GM19328 (cell line): ENCODE measurements around the gene EIF4G3.
A peak's percentile ranks its signal among the peaks of the same experiment; 100 is the strongest.

Experiments
- ATAC-seq: cut with Tn5 transposase; IDR thresholded peaks from one replicate; pipeline ENCODE4 v1.9.1; 2021; ENCODE audit warnings: mild to moderate bottlenecking, moderate library complexity; ENCODE audit not compliant: unreplicated experiment

EIF4G3 gene

DNA sequence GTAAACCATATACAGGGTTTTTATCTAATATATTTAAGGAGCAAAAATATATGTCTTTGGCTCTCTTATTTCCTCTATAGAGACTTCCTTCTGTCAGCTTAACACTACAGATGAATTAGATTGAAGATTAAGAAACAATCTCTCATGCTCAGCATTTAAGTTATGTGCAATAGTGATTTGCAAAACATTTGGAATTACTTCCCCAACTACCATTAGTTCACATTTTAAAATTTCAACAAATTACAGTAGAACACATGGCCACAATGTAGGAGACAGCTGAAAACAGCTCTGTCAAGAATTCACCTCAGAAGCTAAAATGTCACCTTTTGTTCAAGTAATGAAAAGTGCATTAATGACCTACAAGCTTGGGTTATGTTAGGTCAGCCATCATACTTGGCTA lies 177.9 kb downstream of the EIF4G3 start:
- ATAC-seq, result no peak

- ATAC-seq, result no peak
Observed at GRCh38 chr1:20997602-20998224, 179.0 kb downstream of the EIF4G3 start.

DNA sequence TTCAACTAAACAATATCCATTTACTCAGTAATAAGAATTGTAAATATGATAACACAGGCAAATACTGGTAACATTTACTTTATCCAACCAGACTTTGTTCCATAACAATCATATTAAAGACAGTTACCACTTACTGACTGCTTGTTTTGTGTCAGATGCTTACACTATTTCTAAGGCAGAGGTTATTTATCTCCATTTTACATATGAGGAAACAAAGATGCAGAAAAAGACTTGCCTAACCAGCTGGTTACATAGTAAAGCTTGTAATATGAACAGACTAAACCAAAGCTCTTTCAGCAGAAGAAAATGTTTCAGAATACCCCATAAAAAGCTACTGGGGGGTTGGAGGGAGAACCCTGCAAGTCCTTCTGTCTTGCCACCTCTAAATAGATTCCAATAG lies 180.1 kb downstream of the EIF4G3 start:
- ATAC-seq, result no peak

- ATAC-seq, result no peak
Observed at GRCh38 chr1:20993716-20994575, 182.8 kb downstream of the EIF4G3 start.

DNA sequence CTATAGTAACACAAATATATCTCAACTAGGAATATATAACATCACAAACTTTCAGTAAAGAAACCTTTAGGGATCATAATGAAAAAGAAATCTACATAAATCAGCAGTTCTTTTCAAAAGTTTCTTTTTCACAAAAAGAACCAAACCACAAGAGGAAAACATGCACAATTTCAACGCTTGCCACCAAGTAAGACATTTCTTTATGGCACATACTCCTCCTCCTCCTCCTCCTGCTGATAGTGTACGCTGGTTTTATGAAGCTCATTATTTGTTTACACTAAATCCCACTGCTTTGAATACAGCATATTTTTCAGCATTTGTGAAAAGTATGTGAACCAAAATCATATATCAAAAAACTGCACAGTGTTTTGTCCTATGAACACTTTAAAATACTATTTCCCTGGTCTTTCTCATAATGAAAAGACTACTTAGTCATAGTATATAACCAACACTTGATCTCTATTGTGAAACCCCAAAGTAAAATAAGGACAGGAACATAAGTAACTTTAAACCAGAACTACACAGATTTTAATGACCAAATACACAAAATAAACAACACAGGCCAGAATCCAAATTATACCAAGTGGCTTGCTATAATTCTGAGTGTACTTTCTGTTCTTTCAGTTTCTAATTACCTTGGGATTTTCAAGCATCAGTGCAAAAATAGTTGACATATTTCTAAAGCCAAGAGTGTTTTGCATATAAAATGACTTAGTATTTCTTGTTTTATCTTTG lies 184.2 kb downstream of the EIF4G3 start:
- ATAC-seq, result no peak

- no peak for ATAC-seq
Observed at GRCh38 chr1:20988943-20989342, 187.8 kb downstream of the EIF4G3 start.

GRCh38 chr1:20987831-20988825 lies 188.6 kb downstream of the EIF4G3 start:
- ATAC-seq, result no peak

DNA sequence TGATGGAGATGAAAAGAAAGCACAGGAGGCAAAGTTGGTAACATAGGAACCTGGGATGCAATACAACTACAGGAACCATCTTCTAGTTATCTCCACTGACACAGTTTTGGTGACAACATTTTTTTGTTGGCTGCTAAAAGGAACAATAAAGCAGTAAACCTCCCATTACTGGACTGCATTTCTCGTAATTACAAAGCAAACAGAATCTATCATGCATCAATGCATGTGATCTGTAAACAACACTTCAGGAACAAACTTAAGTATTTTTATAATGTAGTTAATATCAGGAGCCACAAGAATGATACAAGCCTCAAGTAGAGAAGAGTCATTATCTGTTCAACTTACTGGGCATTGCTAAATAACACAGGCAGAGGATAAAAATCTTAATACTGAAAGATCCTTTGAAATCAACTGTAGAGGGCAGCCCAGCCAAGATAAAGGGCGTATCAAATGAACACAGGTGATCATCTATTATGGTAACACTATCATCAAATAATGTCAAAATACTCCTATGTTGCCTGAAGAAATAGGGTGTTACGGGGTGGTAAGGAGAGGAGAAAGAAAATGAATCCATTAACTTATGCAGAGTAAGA lies 193.3 kb downstream of the EIF4G3 start:
- ATAC-seq, result no peak

DNA sequence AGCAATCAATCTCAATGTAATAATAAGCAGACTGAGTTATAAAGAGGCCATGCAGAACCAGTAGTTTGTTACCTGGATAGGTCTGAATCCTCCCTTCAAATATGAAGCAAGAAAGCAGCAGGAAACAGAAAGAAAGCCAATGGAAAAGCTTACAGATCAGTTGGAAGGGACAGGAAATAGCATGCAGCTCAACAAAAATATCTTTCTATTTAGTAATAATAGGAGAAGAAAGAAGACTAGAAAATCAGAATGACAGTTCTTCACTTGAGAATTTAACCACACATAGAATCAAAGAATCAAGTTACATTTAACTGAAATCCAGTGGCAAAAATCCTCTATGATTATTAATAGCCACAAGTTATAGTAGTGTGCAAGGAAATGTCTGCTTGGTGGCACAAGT lies 194.4 kb downstream of the EIF4G3 start:
- no peak for ATAC-seq

DNA sequence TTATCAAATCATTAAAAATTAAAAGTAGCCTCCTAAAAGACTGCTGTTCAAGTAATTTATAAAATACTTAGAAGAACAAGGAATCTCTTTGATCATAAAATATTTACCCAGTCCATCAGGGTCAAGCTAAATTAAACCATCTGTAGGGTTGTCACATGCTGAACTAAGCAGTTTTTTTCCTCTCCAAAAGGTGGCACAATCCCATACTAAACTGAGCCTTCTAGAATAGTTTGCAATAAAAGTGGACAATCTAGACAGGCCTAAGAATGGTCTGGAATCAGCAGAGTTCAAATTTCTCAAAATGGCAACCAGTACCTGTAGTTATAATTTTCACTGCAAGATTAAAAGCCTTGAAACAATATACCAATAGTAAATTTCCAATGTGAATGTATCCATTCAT lies 194.8 kb downstream of the EIF4G3 start:
- ATAC-seq, result no peak

DNA sequence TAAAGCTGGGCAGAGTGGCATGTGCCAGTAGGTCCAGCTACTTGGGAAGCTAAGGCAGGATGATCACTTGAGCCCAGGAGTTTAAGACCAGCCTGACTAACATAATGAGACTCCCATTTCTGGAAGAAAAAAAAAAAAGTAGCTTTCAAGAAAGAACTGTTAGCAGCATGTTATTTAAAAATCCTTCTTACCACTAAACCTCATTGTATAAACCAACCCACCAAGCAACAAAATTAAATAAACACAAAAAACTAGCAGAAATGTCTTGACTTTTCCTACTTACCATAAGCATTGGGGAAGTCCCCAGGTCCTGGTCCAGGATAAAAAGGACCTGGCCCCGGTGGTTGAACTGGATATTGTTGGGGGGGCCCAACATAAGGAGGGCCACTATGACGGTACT lies 196.6 kb downstream of the EIF4G3 start:
- ATAC-seq, result no peak

- ATAC-seq, result no peak
Observed at GRCh38 chr1:20978413-20978812, 198.3 kb downstream of the EIF4G3 start.

DNA sequence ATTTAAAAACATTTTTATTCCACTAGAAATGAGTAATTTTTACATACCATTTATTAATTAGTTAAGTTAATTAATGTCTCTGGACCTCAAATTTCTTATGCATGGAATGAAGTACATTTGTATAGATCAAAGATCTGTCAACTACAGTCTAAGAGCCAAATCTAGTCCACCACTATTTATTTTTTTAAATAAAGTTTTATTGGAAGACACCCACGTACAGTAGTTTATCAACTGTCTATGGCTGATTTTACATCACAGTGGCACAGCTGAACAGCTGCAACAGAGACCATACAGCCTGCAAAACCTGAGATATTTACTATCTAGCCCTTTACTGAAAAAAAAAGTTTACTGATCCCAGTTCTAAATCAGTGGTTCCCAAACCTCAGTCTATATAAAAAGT lies 201.0 kb downstream of the EIF4G3 start:
- ATAC-seq, result no peak

DNA sequence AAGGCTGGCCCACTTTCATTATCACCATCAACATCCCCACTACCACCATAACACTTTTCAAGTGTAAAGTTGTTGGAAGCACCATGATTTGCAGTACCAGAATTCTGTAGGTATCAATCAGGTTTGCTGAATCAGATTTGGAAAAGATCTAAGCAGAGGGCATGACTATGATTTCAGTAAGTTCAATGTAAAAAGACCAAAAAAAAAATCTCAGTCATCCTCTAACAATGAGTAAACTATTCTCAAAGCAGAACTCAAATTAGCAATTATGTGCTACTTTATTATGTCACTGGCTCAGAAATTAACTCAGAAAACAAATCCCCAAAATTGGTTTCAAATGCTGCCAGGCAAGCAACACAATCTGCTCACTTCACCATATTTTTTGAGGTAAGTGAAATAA lies 201.7 kb downstream of the EIF4G3 start:
- ATAC-seq, result no peak

GRCh38 chr1:20974069-20974468 lies 202.6 kb downstream of the EIF4G3 start:
- ATAC-seq, result no peak

DNA sequence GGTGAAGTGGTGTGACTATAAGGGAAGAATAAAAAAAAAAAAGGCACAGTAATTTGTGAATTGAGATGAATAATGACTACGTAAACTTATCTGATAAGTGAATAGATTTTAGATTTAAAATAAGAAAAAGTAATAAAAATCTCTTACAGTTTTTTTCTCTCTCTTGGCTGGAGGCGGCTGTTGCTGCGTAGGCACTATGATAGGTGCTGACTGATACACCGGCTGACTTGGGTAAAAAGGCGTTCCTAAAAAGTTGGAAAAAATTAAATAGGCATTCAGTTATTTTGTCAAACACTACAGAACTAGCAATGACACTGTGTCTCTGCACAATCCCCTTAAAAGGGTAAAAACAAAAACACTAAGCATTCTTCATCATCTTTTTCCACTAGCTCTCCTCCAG lies 203.8 kb downstream of the EIF4G3 start:
- no peak for ATAC-seq

DNA sequence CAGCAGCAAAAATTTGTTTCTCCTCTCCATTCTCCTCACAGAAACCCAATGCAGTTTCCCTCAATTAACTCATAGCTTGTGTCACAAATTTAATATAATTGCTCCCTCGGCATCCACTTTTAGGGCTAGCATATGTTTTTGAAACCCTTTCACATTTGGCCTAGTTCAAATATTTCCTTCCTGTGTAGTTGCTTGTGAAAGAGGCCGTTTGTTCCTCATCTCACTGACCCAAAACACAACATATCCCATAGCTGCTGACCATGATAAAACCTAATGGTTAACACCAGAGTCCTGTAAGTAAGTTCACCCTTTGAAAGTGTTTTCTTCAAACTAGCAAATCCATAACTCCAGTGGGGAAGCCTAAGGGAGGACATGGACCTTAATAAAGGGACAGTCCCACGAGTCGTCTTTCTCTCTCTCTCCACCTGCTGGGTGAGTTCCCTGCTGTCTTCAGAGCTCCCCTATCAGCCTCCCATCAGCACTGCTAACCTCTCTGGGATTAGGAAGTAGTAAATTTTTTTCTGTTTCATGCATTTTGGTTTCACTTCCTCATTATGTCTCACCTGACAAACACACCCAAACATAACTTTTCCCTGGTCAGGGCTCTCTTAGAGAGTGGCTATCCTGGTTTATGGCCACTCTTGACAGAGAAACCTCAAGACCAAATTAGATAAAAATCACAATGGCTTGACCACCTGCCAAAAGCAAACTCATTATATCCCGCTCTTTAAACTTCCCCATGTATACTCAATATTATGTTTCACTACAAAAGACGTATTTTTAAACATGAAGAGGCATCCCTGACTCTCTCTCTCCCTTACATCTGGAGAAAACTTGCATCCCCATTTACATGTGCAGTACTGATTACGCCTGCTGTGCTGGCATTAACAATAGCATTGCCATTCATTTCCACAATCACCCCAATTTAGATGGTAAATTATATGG lies 211.9 kb downstream of the EIF4G3 start:
- ATAC-seq, result peak; percentile 75

DNA sequence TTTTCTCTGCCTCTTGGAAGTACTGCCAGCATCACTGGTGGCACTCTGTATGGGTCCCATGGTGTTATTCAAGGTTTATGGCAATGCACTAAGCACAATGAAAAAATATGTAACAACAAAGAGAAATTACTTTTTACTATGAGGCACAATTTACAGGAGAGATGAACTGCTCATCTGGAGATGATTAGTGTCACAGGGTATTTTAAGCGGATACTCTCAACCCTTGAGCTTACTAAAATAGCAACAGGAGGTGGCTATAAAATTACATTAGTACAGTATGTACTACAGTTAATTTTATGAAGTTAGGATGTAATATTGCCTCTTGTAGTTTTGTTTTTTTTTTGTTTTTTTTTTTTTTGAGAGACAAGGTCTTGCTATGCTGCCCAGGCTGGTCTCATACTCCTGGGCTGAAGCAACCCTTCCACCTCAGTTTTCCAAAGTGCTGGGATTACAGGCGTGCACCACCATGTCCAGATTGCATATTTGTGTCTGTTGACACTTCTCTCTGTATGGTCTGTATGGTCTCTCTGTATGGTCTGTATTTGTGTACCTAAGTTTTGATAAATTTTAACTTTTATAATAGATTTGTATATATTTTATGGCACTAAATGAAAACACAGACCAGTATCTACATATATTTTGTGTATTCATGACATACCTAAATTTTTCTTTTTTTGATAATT lies 214.0 kb downstream of the EIF4G3 start:
- ATAC-seq, result no peak

DNA sequence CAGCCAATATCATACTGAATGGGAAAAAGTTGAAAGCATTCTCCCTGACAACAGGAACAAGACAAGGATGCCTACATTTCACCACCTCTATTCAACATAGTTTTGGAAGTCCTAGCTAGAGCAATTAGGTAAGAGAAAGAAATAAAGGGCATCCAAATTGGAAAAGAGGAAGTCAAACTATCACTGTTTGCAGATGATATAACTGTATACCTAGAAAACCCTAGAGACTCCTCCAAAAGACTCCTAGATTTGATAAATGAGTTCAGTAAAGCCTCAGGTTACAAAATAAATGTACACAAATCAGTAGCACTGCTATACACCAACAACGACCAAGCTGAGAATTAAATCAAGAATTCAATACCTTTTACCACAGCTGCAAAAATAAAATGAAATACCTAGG lies 218.3 kb downstream of the EIF4G3 start:
- ATAC-seq, result no peak
